Measurements from ENCODE around the gene ZDHHC8.

The ZDHHC8 gene

GRCh38 chr22:20146777-20147176, 15.2 kb downstream of the ZDHHC8 start:
- Histone ChIP-seq H3K27me3 (ENCODE audit: insufficient read depth, poor library complexity, severe bottlenecking) (no peaks in the 10 kb centered on the region), H3K4me3 (replicated peaks; ENCODE audit: insufficient read depth, low read length) (no peak overlapping the region), H3K27ac (replicated peaks) (no peak overlapping the region)
- DNase-seq (ENCODE audit: low read depth in 1 of 2, low spot score in 1 of 2) = no peak
- TF ChIP-seq REST (IDR thresholded peaks at IDR 0.05; ENCODE audit: insufficient replicate concordance, low read depth) (no peak), POLR2AphosphoS5 (IDR thresholded peaks at IDR 0.05; ENCODE audit: low read depth) (no peak), CTCF (IDR thresholded peaks at IDR 0.05; ENCODE audit: insufficient read depth, low read length) (no peak), SPI1 (IDR thresholded peaks at IDR 0.05; ENCODE audit: borderline replicate concordance, low read depth) (no peak), GABPA (IDR thresholded peaks at IDR 0.05; ENCODE audit: low read depth) (no peak)

GRCh38 chr22:20147237-20147988, 15.8 kb downstream of the ZDHHC8 start:
- Histone ChIP-seq H3K27me3 (ENCODE audit: insufficient read depth, poor library complexity, severe bottlenecking) (no peaks in the 10 kb centered on the region), H3K4me3 (replicated peaks; ENCODE audit: insufficient read depth, low read length) (no peak overlapping the region), H3K27ac (replicated peaks) (no peak overlapping the region)
- TF ChIP-seq GABPA (IDR thresholded peaks at IDR 0.05; ENCODE audit: low read depth) = no peak
- no peak for TF ChIP-seq POLR2AphosphoS5 (IDR thresholded peaks at IDR 0.05; ENCODE audit: low read depth)
- TF ChIP-seq REST (IDR thresholded peaks at IDR 0.05; ENCODE audit: insufficient replicate concordance, low read depth) = no peak
- no peak for TF ChIP-seq SPI1 (IDR thresholded peaks at IDR 0.05; ENCODE audit: borderline replicate concordance, low read depth)
- no peak for DNase-seq (ENCODE audit: low read depth in 1 of 2, low spot score in 1 of 2)

GRCh38 chr22:20148414-20148813, 16.8 kb downstream of the ZDHHC8 start:
- TF ChIP-seq CTCF (IDR thresholded peaks at IDR 0.05; ENCODE audit: insufficient read depth, low read length) = no peak
- TF ChIP-seq POLR2AphosphoS5 (IDR thresholded peaks at IDR 0.05; ENCODE audit: low read depth) = no peak
- TF ChIP-seq GABPA (IDR thresholded peaks at IDR 0.05; ENCODE audit: low read depth) = no peak
- no peak for TF ChIP-seq REST (IDR thresholded peaks at IDR 0.05; ENCODE audit: insufficient replicate concordance, low read depth)
- no peak for TF ChIP-seq SPI1 (IDR thresholded peaks at IDR 0.05; ENCODE audit: borderline replicate concordance, low read depth)
- no peak overlapping the region for H3K4me3 ChIP-seq (replicated peaks; ENCODE audit: insufficient read depth, low read length)
- H3K27me3 ChIP-seq (ENCODE audit: insufficient read depth, poor library complexity, severe bottlenecking) = no peaks in the 10 kb centered on the region
- DNase-seq (ENCODE audit: low read depth in 1 of 2, low spot score in 1 of 2) = no peak
- no peak overlapping the region for H3K27ac ChIP-seq (replicated peaks)

All from HL-60 (cell line).